Heart left ventricle (tissue), 13 donors: ENCODE results near the gene PET117.

Experiments
- POLR2A ChIP-seq, 2 donors: fragments of 450-650 bp; IDR thresholded peaks; one replicate each; pipeline ENCODE4 v1.6.1; 2017; ENCODE audit warnings: antibody characterized with exemption in 2 of 2, mild to moderate bottlenecking in 2 of 2, moderate library complexity in 2 of 2
- TF ChIP-seq, protein P1 (sequence below), 12 donors: fragments of 200-600 bp; sonication (generic) in 4 of 12; IDR thresholded peaks; one replicate each; pipeline versions ENCODE4 v1.5.0 to v1.8.0; 2018 to 2022; ENCODE audit warnings: antibody characterized with exemption in 12 of 12, mild to moderate bottlenecking in 5 of 12
- donor health status: ischemic (EF 13 %, LVEDD 7.1; RV severe dilation, severe dysfunction).
- donor health status: DM: no; HTN: yes; CAD: no.
- donor health status: DM: no; HTN: no; CAD: no.
- donor health status: ischemic (EF 25% LVEDD 6.9; RV normal size, moderate dysfunction).
- donor health status: ischemic (EF 25% LVEDD 5.7; RV mildly dilated, moderate dysfunction).
- donor health status: ischemic (EF 35%, LVEDD 5.7; RV mildly dilated, moderate dysfunction).
- donor health status: nonischemic (EF 11% LVEDD 7.7; RV severe dilation, severe dysfunction).
- donor health status: DM: yes; HTN: yes; CAD: no.
- donor health status: PGD.
- donor health status: ischemic (EF 29% LVEDD 5.4; RV normal size, mild dysfunction).
- donor health status: nonischemic (EF 23%, LVEDD 6.1; RV moderate dilation, normal function).

DNA sequence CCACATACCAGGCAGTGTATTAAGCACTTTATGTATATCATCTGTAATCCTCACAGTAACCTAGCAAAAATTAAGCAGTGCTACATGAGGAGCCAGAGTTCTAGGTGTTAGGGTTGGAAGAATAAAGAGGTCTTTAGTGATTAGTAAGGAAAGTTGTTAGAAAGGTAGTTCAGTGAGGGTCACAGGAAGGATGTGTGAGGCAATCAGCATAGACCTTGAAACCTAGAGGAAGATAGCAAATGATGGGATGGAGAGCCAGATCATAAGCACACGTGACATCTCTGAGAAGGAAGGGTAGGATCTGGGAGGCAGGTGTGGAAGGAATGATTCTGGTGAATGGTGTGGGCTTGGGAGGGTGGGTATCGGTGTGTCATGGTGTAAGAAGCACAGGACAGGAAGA lies 2.2 kb downstream of the PET117 start:
- TF ChIP-seq, protein P1, sequence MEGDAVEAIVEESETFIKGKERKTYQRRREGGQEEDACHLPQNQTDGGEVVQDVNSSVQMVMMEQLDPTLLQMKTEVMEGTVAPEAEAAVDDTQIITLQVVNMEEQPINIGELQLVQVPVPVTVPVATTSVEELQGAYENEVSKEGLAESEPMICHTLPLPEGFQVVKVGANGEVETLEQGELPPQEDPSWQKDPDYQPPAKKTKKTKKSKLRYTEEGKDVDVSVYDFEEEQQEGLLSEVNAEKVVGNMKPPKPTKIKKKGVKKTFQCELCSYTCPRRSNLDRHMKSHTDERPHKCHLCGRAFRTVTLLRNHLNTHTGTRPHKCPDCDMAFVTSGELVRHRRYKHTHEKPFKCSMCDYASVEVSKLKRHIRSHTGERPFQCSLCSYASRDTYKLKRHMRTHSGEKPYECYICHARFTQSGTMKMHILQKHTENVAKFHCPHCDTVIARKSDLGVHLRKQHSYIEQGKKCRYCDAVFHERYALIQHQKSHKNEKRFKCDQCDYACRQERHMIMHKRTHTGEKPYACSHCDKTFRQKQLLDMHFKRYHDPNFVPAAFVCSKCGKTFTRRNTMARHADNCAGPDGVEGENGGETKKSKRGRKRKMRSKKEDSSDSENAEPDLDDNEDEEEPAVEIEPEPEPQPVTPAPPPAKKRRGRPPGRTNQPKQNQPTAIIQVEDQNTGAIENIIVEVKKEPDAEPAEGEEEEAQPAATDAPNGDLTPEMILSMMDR (IDR thresholded peaks at IDR 0.05): no peak
- no peak for TF ChIP-seq POLR2A (IDR thresholded peaks at IDR 0.05)
